GM21825 (cell line): ENCODE results near the gene ST13.
"Not testable (repeated sequence)": the region's sequence is repeated elsewhere in the genome, so short reads cannot be mapped to it uniquely, and the experiment has no call there.

ENCODE experiments used
- ATAC-seq: cut with Tn5 transposase; IDR thresholded peaks from one replicate; pipeline ENCODE4 v1.9.1; 2021; ENCODE audit warnings: mild to moderate bottlenecking, moderate library complexity; ENCODE audit not compliant: unreplicated experiment

Gene ST13

GRCh38 chr22:40844951-40845350 lies 11.5 kb downstream of the ST13 start:
- ATAC-seq: no peak

GRCh38 chr22:40838486-40838885 lies 18.0 kb downstream of the ST13 start:
- ATAC-seq: no peak

GRCh38 chr22:40834619-40835018 lies 21.8 kb downstream of the ST13 start:
- ATAC-seq: no peak

- ATAC-seq: no peak
These were observed 27.3 kb downstream of the ST13 start for GRCh38 chr22:40829131-40829530.

- no peak for ATAC-seq
These were observed 29.3 kb downstream of the ST13 start for GRCh38 chr22:40826984-40827741.

- ATAC-seq: not testable (repeated sequence)
These were observed 30.1 kb downstream of the ST13 start for GRCh38 chr22:40826292-40826691.

GRCh38 chr22:40823426-40823825 lies 33.0 kb downstream of the ST13 start:
- ATAC-seq: no peak

- no peak for ATAC-seq
These were observed 36.8 kb downstream of the ST13 start for GRCh38 chr22:40819599-40820140.

- ATAC-seq: peak; percentile 78
These were observed 37.5 kb downstream of the ST13 start, which contains the start of gene SLC25A17 for GRCh38 chr22:40818747-40819598. Gene SLC25A17 (minus strand): TSS chr22:40819346. CDS start chr22:40819248, 98 bp downstream.

- ATAC-seq: no peak
These were observed 38.2 kb downstream of the ST13 start for GRCh38 chr22:40818192-40818746.

GRCh38 chr22:40817737-40818136 lies 38.7 kb downstream of the ST13 start:
- ATAC-seq: no peak

- ATAC-seq: no peak
These were observed 42.5 kb downstream of the ST13 start for GRCh38 chr22:40813912-40814315.

GRCh38 chr22:40808018-40808841 lies 48.2 kb downstream of the ST13 start:
- no peak for ATAC-seq

- ATAC-seq: no peak
These were observed 49.7 kb downstream of the ST13 start for GRCh38 chr22:40806711-40807110.

GRCh38 chr22:40805699-40806203 lies 50.7 kb downstream of the ST13 start:
- ATAC-seq: no peak

GRCh38 chr22:40805239-40805638 lies 51.2 kb downstream of the ST13 start:
- ATAC-seq: no peak

- ATAC-seq: no peak
These were observed 53.1 kb downstream of the ST13 start for GRCh38 chr22:40803321-40803720.

- ATAC-seq: no peak
These were observed 57.4 kb downstream of the ST13 start for GRCh38 chr22:40799008-40799407.

GRCh38 chr22:40797427-40797826 lies 59.0 kb downstream of the ST13 start:
- no peak for ATAC-seq

GRCh38 chr22:40792451-40792850 lies 64.0 kb downstream of the ST13 start:
- no peak for ATAC-seq
